ENCODE measurements around the gene MISP. TPM values are rescaled to one million over a fixed set of nuclear protein-coding genes. Genes with fewer than 3 reads are reported as not detected.

MISP gene
- total RNA-seq, 3 donors from 2014 or later, result 0.16 to 3.6 (median 2.5) TPM

GRCh38 chr19:811506-812048 lies 60.7 kb downstream of the MISP start:
- no peaks in the 10 kb centered on the region for H3K9me3 ChIP-seq
- intact Hi-C loops (cut with DNase I; ENCODE audit: low total_unique reads), result no loop called here
- no peaks in the 10 kb centered on the region for H3K4me1 ChIP-seq
- no peak overlapping the region for H3K27ac ChIP-seq
- no peak overlapping the region for H3K4me3 ChIP-seq
- H3K27me3 ChIP-seq, result no peaks in the 10 kb centered on the region
- H3K36me3 ChIP-seq, result peaks cover 16% of the 10 kb centered on the region
- TF ChIP-seq POLR2AphosphoS5 (IDR thresholded peaks at IDR 0.05) (no peak), POLR2A (IDR thresholded peaks at IDR 0.05) (no peak)
- TF ChIP-seq, protein P1, sequence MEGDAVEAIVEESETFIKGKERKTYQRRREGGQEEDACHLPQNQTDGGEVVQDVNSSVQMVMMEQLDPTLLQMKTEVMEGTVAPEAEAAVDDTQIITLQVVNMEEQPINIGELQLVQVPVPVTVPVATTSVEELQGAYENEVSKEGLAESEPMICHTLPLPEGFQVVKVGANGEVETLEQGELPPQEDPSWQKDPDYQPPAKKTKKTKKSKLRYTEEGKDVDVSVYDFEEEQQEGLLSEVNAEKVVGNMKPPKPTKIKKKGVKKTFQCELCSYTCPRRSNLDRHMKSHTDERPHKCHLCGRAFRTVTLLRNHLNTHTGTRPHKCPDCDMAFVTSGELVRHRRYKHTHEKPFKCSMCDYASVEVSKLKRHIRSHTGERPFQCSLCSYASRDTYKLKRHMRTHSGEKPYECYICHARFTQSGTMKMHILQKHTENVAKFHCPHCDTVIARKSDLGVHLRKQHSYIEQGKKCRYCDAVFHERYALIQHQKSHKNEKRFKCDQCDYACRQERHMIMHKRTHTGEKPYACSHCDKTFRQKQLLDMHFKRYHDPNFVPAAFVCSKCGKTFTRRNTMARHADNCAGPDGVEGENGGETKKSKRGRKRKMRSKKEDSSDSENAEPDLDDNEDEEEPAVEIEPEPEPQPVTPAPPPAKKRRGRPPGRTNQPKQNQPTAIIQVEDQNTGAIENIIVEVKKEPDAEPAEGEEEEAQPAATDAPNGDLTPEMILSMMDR (IDR thresholded peaks at IDR 0.05), result no peak
- no peak for DNase-seq (ENCODE audit: low spot score in 2 of 2)

GRCh38 chr19:812049-812746 lies 61.3 kb downstream of the MISP start:
- Histone ChIP-seq H3K9me3 (no peaks in the 10 kb centered on the region), H3K27me3 (no peaks in the 10 kb centered on the region), H3K4me1 (no peaks in the 10 kb centered on the region), H3K4me3 (no peak overlapping the region), H3K27ac (no peak overlapping the region), H3K36me3 (peaks cover 16% of the 10 kb centered on the region)
- TF ChIP-seq, protein P1 (IDR thresholded peaks at IDR 0.05), result no peak
- TF ChIP-seq POLR2A (IDR thresholded peaks at IDR 0.05) (no peak), POLR2AphosphoS5 (IDR thresholded peaks at IDR 0.05) (peak in 1 of 3 donors; percentile 7)
- DNase-seq (ENCODE audit: low spot score in 2 of 2), result no peak
- intact Hi-C loops (cut with DNase I; ENCODE audit: low total_unique reads), result no loop called here

GRCh38 chr19:812747-813218 lies 61.9 kb downstream of the MISP start:
- TF ChIP-seq, protein P1 (IDR thresholded peaks at IDR 0.05), result no peak
- TF ChIP-seq POLR2A (IDR thresholded peaks at IDR 0.05) (no peak), POLR2AphosphoS5 (IDR thresholded peaks at IDR 0.05) (no peak)
- no peak for DNase-seq (ENCODE audit: low spot score in 2 of 2)
- Histone ChIP-seq H3K4me1 (no peaks in the 10 kb centered on the region), H3K4me3 (no peak overlapping the region), H3K27me3 (no peaks in the 10 kb centered on the region), H3K36me3 (peaks cover 16% of the 10 kb centered on the region), H3K27ac (no peak overlapping the region), H3K9me3 (no peaks in the 10 kb centered on the region)
- intact Hi-C loops (cut with DNase I; ENCODE audit: low total_unique reads), result no loop called here

- Histone ChIP-seq H3K36me3 (peaks cover 14% of the 10 kb centered on the region), H3K27me3 (no peaks in the 10 kb centered on the region), H3K27ac (no peak overlapping the region), H3K9me3 (no peaks in the 10 kb centered on the region), H3K4me3 (no peak overlapping the region), H3K4me1 (no peaks in the 10 kb centered on the region)
- DNase-seq (ENCODE audit: low spot score in 2 of 2), result no peak
- TF ChIP-seq POLR2A (IDR thresholded peaks at IDR 0.05), result no peak
- no peak for TF ChIP-seq POLR2AphosphoS5 (IDR thresholded peaks at IDR 0.05)
- TF ChIP-seq, protein P1 (IDR thresholded peaks at IDR 0.05), result no peak
- intact Hi-C loops (cut with DNase I; ENCODE audit: low total_unique reads), result no loop called here
These were observed 62.6 kb downstream of the MISP start for GRCh38 chr19:813219-814151.

Other genes starting within 250 kb of the MISP start
- gene TPGS1, start 243.6 kb upstream of the MISP start, total RNA-seq, result 10 to 100 TPM; 77.7 to 98.9 (median 77.7) TPM
- gene CDC34, start 219.4 kb upstream of the MISP start, total RNA-seq, result 10 to 100 TPM; 44.6 to 69.5 (median 49.3) TPM
- 1 to 10 TPM in 1 of 3 donors, under 1 TPM in 1, not detected in 1; 0.33 to 1.1 TPM for gene GZMM, start 207.1 kb upstream of the MISP start, total RNA-seq
- gene BSG, start 178.5 kb upstream of the MISP start, total RNA-seq, result 100 to 1,000 TPM; 270 to 515 (median 282) TPM
- under 1 TPM in 2 of 3 donors, not detected in 1; under 0.01 to 0.44 TPM for gene HCN2, start 161.2 kb upstream of the MISP start, total RNA-seq
- gene POLRMT, start 117.6 kb upstream of the MISP start, total RNA-seq, result 10 to 100 TPM; 21.9 to 34.7 (median 28.2) TPM
- under 1 TPM in 2 of 3 donors, not detected in 1; 0.33 to 0.48 TPM for gene FGF22, start 111.2 kb upstream of the MISP start, total RNA-seq
- 10 to 100 TPM; 41.1 to 46.5 (median 46.2) TPM for gene RNF126, start 87.9 kb upstream of the MISP start, total RNA-seq
- 100 to 1,000 TPM in 2 of 3 donors, 10 to 100 TPM in 1; 37.8 to 198 (median 111) TPM for gene FSTL3, start 74.7 kb upstream of the MISP start, total RNA-seq
- gene PRSS57, start 55.7 kb upstream of the MISP start, total RNA-seq, result not detected
- 10 to 100 TPM; 16.1 to 61.0 (median 35.1) TPM for gene PALM, start 42.2 kb upstream of the MISP start, total RNA-seq
- gene PTBP1, start 46.3 kb downstream of the MISP start, total RNA-seq, result 100 to 1,000 TPM in 2 of 3 donors, 10 to 100 TPM in 1; 92.0 to 147 (median 131) TPM
- gene PLPPR3, start 70.8 kb downstream of the MISP start, total RNA-seq, result 1 to 10 TPM in 2 of 3 donors, not detected in 1; 6.9 to 9.1 TPM
- under 1 TPM in 1 of 3 donors, not detected in 2; 0.29 TPM for gene AZU1, start 76.7 kb downstream of the MISP start, total RNA-seq
- 1 to 10 TPM in 1 of 3 donors, under 1 TPM in 1, not detected in 1; 0.44 to 1.1 TPM for gene PRTN3, start 89.9 kb downstream of the MISP start, total RNA-seq
- 1 to 10 TPM in 2 of 3 donors, under 1 TPM in 1; 0.98 to 5.0 (median 1.0) TPM for gene ELANE, start 101.2 kb downstream of the MISP start, total RNA-seq
- gene CFD, start 108.6 kb downstream of the MISP start, total RNA-seq, result 1,000 to 10,000 TPM in 1 of 3 donors, 100 to 1,000 TPM in 2; 345 to 6,770 (median 797) TPM
- gene MED16, start 142.1 kb downstream of the MISP start, total RNA-seq, result 10 to 100 TPM; 14.9 to 33.1 (median 32.8) TPM
- gene RNU6-9, start 142.4 kb downstream of the MISP start, total RNA-seq, result not detected
- 10 to 100 TPM; 31.8 to 41.6 (median 41.0) TPM for gene R3HDM4, start 162.1 kb downstream of the MISP start, total RNA-seq
- under 1 TPM in 2 of 3 donors, not detected in 1; 0.15 to 0.33 TPM for gene KISS1R, start 166.2 kb downstream of the MISP start, total RNA-seq
- gene ARID3A, start 174.9 kb downstream of the MISP start, total RNA-seq, result 10 to 100 TPM in 1 of 3 donors, 1 to 10 TPM in 2; 3.5 to 11.1 (median 4.8) TPM
- 10 to 100 TPM; 19.2 to 69.2 (median 49.8) TPM for gene WDR18, start 233.2 kb downstream of the MISP start, total RNA-seq
- 1 to 10 TPM in 1 of 3 donors, not detected in 2; 2.6 TPM for gene GRIN3B, start 249.3 kb downstream of the MISP start, total RNA-seq

All from breast epithelium (tissue), 4 donors.